ELR (cell line): ENCODE data around the gene FBXL17.
A peak's percentile ranks its signal among the peaks of the same experiment; 100 is the strongest.

Source experiments
- DNase-seq: peaks from one replicate; pipeline ENCODE4 v3.0.0-alpha.2; 2015; ENCODE audit warnings: low read depth

FBXL17 gene

GRCh38 chr5:108373426-108373825 lies 8.5 kb downstream of the FBXL17 start:
- no peak for DNase-seq

- no peak for DNase-seq
Observed at GRCh38 chr5:108372369-108372768, 9.5 kb downstream of the FBXL17 start.

GRCh38 chr5:108371263-108371662 lies 10.6 kb downstream of the FBXL17 start:
- no peak for DNase-seq

DNA sequence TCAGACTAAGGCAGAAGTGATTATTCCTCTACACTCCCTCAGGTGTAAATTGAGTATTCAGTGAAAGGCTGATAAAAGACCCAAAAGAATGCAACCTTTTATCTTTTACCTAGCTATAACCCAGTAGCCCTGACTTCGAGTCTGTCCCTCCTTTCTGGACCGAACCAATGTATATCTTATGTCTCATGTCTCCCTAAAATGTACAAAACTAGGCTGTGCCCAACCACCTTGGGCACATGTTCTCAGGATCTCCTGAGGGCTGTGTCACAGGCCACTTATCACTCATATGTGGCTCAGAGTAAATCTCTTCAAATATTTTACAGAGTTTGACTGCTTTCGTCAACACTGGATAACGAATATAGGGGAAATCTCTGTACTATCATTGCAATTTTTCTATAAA lies 12.7 kb downstream of the FBXL17 start:
- no peak for DNase-seq

DNA sequence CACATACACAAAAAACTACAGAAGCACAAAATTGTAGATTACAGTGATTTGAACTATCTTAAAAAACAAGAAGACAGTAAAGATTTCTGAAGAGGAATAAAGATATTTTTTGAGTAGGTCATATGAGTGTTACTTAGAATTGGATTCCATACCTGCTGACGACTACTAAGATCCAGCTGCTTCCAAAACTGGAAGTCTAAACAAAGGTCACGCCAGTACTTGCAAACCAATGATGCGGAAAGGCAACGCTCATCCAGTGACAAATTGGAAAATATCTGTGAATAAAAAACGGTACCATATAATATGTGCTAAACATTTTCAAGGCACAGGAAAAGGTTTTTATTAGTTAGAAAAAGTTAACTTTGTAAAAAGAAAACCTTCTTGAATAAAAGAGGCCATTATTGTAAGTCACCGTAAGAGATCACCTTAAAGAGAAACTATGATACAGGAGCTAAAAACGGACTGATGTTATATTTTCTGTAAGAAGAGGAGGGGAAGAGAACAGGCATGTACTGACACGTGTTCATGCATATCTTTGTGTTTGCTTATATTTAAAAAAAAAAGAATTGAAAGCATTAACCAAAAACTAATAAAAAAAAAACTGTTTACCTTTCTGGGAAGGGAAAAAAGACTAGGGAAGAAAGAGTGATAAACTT lies 14.1 kb downstream of the FBXL17 start:
- no peak for DNase-seq

GRCh38 chr5:108366500-108366899 lies 15.4 kb downstream of the FBXL17 start:
- DNase-seq = no peak

GRCh38 chr5:108361771-108362170 lies 20.1 kb downstream of the FBXL17 start:
- DNase-seq = no peak

DNA sequence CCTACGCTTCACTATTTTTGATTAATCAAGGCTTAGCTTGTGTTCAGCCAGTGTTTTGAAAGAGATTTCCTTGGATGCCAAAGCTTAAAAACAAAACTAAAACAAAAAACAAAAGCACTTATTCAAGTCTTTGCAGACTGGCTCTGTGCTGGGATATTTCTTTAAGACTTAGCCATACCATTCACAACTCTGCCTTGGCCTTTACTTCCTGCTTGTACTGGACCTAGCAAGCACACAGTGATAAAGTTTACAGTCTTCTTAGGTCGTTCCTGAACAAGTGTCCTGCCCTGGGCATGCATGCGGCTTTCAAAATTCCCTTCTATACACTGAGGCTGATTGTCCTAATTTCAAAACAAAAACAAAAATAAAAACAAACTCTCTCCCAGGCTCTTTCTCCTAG lies 20.7 kb downstream of the FBXL17 start:
- DNase-seq = no peak

- no peak for DNase-seq
Observed at GRCh38 chr5:108360280-108360679, 21.6 kb downstream of the FBXL17 start.

DNA sequence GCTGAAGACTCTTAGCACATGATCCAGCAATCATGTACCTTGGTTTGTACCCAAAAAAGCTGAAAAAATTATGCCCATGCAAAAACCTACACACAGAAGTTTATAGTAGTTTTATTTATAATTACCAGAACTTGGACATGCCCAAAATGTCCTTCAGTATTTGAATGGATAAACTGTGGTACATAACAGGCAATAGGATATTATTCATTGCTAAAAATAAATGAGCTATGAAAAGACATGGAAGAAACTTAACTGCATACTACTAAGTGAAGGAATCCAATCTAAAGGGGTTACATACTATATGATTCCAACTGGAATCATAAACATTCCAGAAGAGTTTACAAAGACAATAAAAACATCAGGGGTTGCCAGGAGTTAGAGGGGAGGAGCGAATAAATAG lies 25.6 kb downstream of the FBXL17 start:
- no peak for DNase-seq

DNA sequence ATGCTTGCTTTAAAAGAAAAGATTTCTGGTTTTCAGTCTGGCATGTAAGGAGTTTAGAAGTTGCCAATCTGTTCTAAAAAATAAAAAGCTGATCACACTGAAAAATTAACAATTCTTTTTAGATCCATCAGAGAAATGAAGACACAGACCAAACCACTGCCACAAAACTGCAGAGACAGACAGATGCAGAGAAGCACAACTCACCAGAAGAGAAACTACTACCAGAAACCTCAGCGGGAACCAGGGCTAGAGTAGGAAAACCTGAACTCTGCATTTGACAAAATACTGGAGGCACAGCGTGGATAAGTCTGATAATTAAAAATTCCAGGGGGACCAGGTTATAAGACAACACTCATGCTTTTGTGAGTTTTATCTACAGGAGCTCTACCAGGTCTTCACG lies 28.8 kb downstream of the FBXL17 start:
- DNase-seq = no peak

DNA sequence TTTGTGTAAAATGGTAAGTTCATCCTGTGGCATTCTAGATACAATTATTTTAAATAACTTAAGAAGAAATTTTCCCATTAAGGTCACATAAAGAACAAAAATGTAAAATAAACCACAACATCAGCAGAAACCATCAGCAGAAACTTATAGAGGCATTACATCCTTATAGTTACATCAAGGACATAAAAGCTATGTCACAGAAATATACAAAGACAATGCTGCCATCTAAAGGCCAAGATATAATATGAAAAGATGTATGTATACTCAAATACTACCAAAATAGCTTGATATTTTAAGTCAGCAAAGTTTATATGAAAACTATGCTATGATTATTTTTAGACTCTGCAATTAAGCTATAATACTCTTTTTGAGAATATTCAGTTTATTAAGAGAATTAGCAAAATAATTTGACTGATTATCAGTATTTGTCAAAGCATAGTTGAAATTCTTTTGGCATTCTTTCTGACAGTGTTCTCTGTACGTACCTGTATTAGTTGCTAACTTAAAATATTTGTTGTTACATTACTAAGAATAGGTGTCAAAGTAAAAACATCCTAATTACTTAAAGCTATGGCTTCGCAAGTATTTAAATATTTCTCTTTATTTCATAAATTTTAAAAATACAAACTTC lies 36.2 kb downstream of the FBXL17 start:
- DNase-seq = peak; percentile 70

GRCh38 chr5:108344103-108344822 lies 37.6 kb downstream of the FBXL17 start:
- no peak for DNase-seq

GRCh38 chr5:108341866-108342265 lies 40.0 kb downstream of the FBXL17 start:
- no peak for DNase-seq

GRCh38 chr5:108340131-108340530 lies 41.8 kb downstream of the FBXL17 start:
- DNase-seq = no peak

- DNase-seq = no peak
Observed at GRCh38 chr5:108339220-108339619, 42.7 kb downstream of the FBXL17 start.

GRCh38 chr5:108334225-108334624 lies 47.7 kb downstream of the FBXL17 start:
- no peak for DNase-seq

- DNase-seq = no peak
Observed at GRCh38 chr5:108326982-108327381, 54.9 kb downstream of the FBXL17 start.

GRCh38 chr5:108324886-108325285 lies 57.0 kb downstream of the FBXL17 start:
- DNase-seq = no peak

GRCh38 chr5:108321341-108321740 lies 60.6 kb downstream of the FBXL17 start:
- no peak for DNase-seq

DNA sequence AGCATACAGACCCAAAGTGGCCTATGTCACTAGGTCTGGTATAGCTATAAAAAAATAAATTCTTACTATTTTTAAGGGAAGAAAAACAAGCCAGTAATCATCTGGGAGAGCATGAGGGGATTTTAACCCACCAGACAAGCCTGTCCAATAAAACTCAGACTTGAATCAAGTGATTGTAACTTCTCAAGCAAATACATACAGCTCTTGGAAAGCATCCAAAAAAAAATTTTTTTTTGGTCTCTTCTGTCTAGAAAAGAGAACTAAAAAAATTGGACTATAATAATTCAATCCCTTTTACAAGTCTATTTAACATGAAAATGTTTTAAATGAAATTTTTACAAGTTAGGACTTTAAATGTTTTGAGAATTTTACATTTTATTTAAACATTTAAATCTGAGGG lies 61.7 kb downstream of the FBXL17 start:
- DNase-seq = no peak

DNA sequence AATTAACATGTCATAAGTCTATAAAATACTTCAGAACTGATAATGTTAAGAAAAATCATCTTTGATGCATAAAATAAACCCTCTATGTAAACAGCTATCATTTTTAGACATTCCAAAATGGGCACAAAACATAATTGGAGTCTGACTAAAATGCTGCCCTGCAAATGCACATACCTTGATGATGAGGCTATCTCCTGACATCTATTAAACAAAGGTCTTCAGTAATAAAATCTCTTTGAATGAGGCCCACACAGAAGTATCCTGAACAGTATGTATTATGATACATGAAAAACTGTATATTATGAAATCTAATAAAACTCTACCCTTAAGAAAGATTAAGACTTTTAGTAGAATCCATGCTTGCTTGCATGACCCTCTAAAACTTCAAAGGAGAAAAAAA lies 66.1 kb downstream of the FBXL17 start:
- DNase-seq = peak; percentile 58

DNA sequence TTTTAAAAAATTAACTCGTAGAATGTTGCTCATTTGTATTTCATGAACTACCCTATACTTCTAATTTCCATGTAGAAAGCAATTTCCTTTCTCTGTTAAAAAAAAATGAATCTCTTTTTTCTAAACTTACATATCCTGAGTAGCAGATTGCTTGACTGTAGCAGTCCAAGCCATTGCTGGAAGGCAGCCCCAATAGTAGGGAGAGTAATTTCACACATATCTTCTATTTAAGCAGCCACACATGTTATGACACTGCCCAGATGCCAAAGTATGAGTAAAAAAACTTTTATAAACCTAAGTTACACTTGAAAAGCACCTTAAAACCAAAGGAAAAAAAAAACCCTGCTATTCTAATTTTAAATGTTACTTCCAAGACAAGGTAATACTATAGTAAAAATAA lies 69.6 kb downstream of the FBXL17 start:
- no peak for DNase-seq
